ENCODE results near the gene CSMD2.

The CSMD2 gene

GRCh38 chr1:33850481-33850880 is 314.5 kb downstream of the CSMD2 start:
- TF ChIP-seq EZH2 (optimal IDR thresholded peaks at IDR 0.05; ENCODE audit: low read depth, low read length) (no peak), EZH2phosphoT487 (IDR thresholded peaks at IDR 0.05; ENCODE audit: low read length) (no peak)
- TF ChIP-seq, protein P1, sequence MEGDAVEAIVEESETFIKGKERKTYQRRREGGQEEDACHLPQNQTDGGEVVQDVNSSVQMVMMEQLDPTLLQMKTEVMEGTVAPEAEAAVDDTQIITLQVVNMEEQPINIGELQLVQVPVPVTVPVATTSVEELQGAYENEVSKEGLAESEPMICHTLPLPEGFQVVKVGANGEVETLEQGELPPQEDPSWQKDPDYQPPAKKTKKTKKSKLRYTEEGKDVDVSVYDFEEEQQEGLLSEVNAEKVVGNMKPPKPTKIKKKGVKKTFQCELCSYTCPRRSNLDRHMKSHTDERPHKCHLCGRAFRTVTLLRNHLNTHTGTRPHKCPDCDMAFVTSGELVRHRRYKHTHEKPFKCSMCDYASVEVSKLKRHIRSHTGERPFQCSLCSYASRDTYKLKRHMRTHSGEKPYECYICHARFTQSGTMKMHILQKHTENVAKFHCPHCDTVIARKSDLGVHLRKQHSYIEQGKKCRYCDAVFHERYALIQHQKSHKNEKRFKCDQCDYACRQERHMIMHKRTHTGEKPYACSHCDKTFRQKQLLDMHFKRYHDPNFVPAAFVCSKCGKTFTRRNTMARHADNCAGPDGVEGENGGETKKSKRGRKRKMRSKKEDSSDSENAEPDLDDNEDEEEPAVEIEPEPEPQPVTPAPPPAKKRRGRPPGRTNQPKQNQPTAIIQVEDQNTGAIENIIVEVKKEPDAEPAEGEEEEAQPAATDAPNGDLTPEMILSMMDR (IDR thresholded peaks at IDR 0.05; ENCODE audit: low read length): no peak
- no peaks in the 10 kb centered on the region for H3K79me2 ChIP-seq (ENCODE audit: low read length)
- H3F3A ChIP-seq (ENCODE audit: insufficient read depth, low read length): no peaks in the 10 kb centered on the region
- H3K9me3 ChIP-seq (replicated peaks; ENCODE audit: insufficient read depth, low read length): no peaks in the 10 kb centered on the region
- H3K4me1 ChIP-seq (ENCODE audit: low read length): no peaks in the 10 kb centered on the region
- H3K4me2 ChIP-seq (ENCODE audit: low read depth, low read length): no peak overlapping the region
- no peaks in the 10 kb centered on the region for H3K9me2 ChIP-seq (replicated peaks; ENCODE audit: insufficient read depth, low read length)
- no peaks in the 10 kb centered on the region for H4K20me1 ChIP-seq (ENCODE audit: insufficient read depth, low read length)
- DNase-seq: no peak
- no peak overlapping the region for H3K27ac ChIP-seq (ENCODE audit: low read length)
- no peak overlapping the region for H2AFZ ChIP-seq (ENCODE audit: low read length)
- H3K4me3 ChIP-seq (ENCODE audit: low read length): no peak overlapping the region
- peaks cover 50% of the 10 kb centered on the region; the same call in 1 of the 2 replicates for H3K27me3 ChIP-seq (replicated peaks; ENCODE audit: insufficient read depth, low read length)
- H3K9ac ChIP-seq (ENCODE audit: low read length): no peak overlapping the region
- H3K36me3 ChIP-seq (replicated peaks; ENCODE audit: insufficient read depth, low read length): no peaks in the 10 kb centered on the region

GRCh38 chr1:33849211-33849610 is 315.8 kb downstream of the CSMD2 start:
- H3K36me3 ChIP-seq (replicated peaks; ENCODE audit: insufficient read depth, low read length): no peaks in the 10 kb centered on the region
- no peak overlapping the region for H3K4me2 ChIP-seq (ENCODE audit: low read depth, low read length)
- DNase-seq: no peak
- no peak overlapping the region for H2AFZ ChIP-seq (ENCODE audit: low read length)
- H3K27me3 ChIP-seq (replicated peaks; ENCODE audit: insufficient read depth, low read length): peaks cover 56% of the 10 kb centered on the region; the same call in 1 of the 2 replicates
- H3K27ac ChIP-seq (ENCODE audit: low read length): no peak overlapping the region
- H3K9ac ChIP-seq (ENCODE audit: low read length): no peak overlapping the region
- H3K9me2 ChIP-seq (replicated peaks; ENCODE audit: insufficient read depth, low read length): no peaks in the 10 kb centered on the region
- no peak for TF ChIP-seq EZH2phosphoT487 (IDR thresholded peaks at IDR 0.05; ENCODE audit: low read length)
- no peak for TF ChIP-seq EZH2 (optimal IDR thresholded peaks at IDR 0.05; ENCODE audit: low read depth, low read length)
- TF ChIP-seq, protein P1 (IDR thresholded peaks at IDR 0.05; ENCODE audit: low read length): no peak
- H3K9me3 ChIP-seq (replicated peaks; ENCODE audit: insufficient read depth, low read length): no peaks in the 10 kb centered on the region
- H3F3A ChIP-seq (ENCODE audit: insufficient read depth, low read length): no peaks in the 10 kb centered on the region
- no peaks in the 10 kb centered on the region for H3K4me1 ChIP-seq (ENCODE audit: low read length)
- H3K4me3 ChIP-seq (ENCODE audit: low read length): no peak overlapping the region
- no peaks in the 10 kb centered on the region for H3K79me2 ChIP-seq (ENCODE audit: low read length)
- no peaks in the 10 kb centered on the region for H4K20me1 ChIP-seq (ENCODE audit: insufficient read depth, low read length)

DNA sequence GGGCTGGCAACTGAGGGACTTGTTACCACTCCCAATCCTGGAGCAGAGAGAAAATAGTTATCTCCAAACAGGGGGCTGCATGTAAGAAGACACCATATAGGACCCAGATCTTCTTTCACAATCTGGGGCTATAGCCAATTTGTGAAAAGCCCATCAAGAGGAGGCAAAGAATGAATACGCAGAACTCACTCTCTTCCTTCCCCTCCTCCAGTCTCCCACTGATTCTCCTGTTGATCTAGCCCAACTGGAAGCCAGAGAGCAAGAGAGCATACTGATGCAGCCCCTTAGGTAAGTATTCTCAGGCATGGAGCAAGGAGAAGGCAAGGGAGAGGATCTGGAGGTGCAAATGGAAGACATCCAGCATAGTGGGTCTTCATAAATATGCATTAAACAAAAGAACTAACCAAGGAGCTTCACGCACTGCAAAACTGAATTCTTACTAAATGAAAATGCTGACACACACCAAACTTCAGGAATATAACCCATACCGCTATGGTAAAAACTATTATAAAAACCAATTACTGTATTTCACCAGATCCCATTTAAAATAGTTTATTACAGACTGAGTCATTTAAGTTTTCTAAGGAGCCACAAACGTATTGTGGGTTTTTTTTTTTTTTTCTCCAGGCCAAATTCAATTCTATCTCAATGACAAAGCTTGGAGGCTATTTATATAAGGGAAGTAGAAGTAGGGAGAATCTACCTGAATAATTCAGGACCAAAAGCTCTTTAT is 316.7 kb downstream of the CSMD2 start:
- Histone ChIP-seq H3K27ac (ENCODE audit: low read length) (no peak overlapping the region), H2AFZ (ENCODE audit: low read length) (no peak overlapping the region), H3K36me3 (replicated peaks; ENCODE audit: insufficient read depth, low read length) (no peaks in the 10 kb centered on the region), H3K4me3 (ENCODE audit: low read length) (no peak overlapping the region), H3K27me3 (replicated peaks; ENCODE audit: insufficient read depth, low read length) (peaks cover 52% of the 10 kb centered on the region; the same call in 1 of the 2 replicates), H3K9ac (ENCODE audit: low read length) (no peak overlapping the region), H3K4me2 (ENCODE audit: low read depth, low read length) (no peak overlapping the region), H3F3A (ENCODE audit: insufficient read depth, low read length) (no peaks in the 10 kb centered on the region), H3K4me1 (ENCODE audit: low read length) (no peaks in the 10 kb centered on the region), H3K9me3 (replicated peaks; ENCODE audit: insufficient read depth, low read length) (no peaks in the 10 kb centered on the region), H3K79me2 (ENCODE audit: low read length) (no peaks in the 10 kb centered on the region), H3K9me2 (replicated peaks; ENCODE audit: insufficient read depth, low read length) (no peaks in the 10 kb centered on the region), H4K20me1 (ENCODE audit: insufficient read depth, low read length) (no peaks in the 10 kb centered on the region)
- DNase-seq: no peak
- no peak for TF ChIP-seq EZH2phosphoT487 (IDR thresholded peaks at IDR 0.05; ENCODE audit: low read length)

GRCh38 chr1:33846861-33847260 is 318.2 kb downstream of the CSMD2 start:
- no peak for DNase-seq

More at GRCh38 chr1:33846861-33847260, 318.2 kb downstream of the CSMD2 start:
- Histone ChIP-seq H4K20me1 (ENCODE audit: insufficient read depth, low read length) (no peaks in the 10 kb centered on the region), H3K4me1 (ENCODE audit: low read length) (no peaks in the 10 kb centered on the region), H3K36me3 (replicated peaks; ENCODE audit: insufficient read depth, low read length) (no peaks in the 10 kb centered on the region), H3K9me2 (replicated peaks; ENCODE audit: insufficient read depth, low read length) (no peaks in the 10 kb centered on the region), H3K79me2 (ENCODE audit: low read length) (no peaks in the 10 kb centered on the region), H3K9me3 (replicated peaks; ENCODE audit: insufficient read depth, low read length) (no peaks in the 10 kb centered on the region), H2AFZ (ENCODE audit: low read length) (no peak overlapping the region), H3K4me3 (ENCODE audit: low read length) (no peak overlapping the region), H3F3A (ENCODE audit: insufficient read depth, low read length) (no peaks in the 10 kb centered on the region), H3K27me3 (replicated peaks; ENCODE audit: insufficient read depth, low read length) (peaks cover 51% of the 10 kb centered on the region; the same call in 1 of the 2 replicates), H3K9ac (ENCODE audit: low read length) (no peak overlapping the region), H3K4me2 (ENCODE audit: low read depth, low read length) (no peak overlapping the region), H3K27ac (ENCODE audit: low read length) (no peak overlapping the region)
- TF ChIP-seq, protein P1 (IDR thresholded peaks at IDR 0.05; ENCODE audit: low read length): no peak
- TF ChIP-seq EZH2phosphoT487 (IDR thresholded peaks at IDR 0.05; ENCODE audit: low read length) (no peak), EZH2 (optimal IDR thresholded peaks at IDR 0.05; ENCODE audit: low read depth, low read length) (no peak)

Measured in MM.1S (cell line).